H1 (cell line): ENCODE data around the gene PSIP1.

ENCODE experiments used
- ASH2L ChIP-seq: fragments of 200-600, 300-600 bp; sonication (generic); IDR thresholded peaks from one replicate; pipeline ENCODE4 v1.7.1; 2017; ENCODE audit warnings: low read length
- HDAC6 ChIP-seq: IDR thresholded peaks from one replicate; pipeline ENCODE4 v1.7.1; 2012; ENCODE audit warnings: low read depth, mild to moderate bottlenecking, inconsistent platforms, low read length, moderate library complexity
- POLR2A ChIP-seq, 2 experiments: IDR thresholded peaks; 1 replicate in 1 of 2; 2 replicates in 1 of 2; pipeline ENCODE4 v1.6.1; 2011; ENCODE audit warnings: low read depth in 2 of 2, low read length in 2 of 2, mild to moderate bottlenecking in 2 of 2; ENCODE audit errors: control extremely low read depth in 1 of 2
- SUZ12 ChIP-seq: fragments of 200-600 bp; sonication (generic); IDR thresholded peaks from 2 replicates; pipeline ENCODE4 v1.6.1; 2012; ENCODE audit warnings: mild to moderate bottlenecking, inconsistent platforms, low read length, moderate library complexity, mixed read lengths
- TF ChIP-seq, protein P1 (sequence below): IDR thresholded peaks from 2 replicates; pipeline ENCODE4 v1.6.1; 2012; ENCODE audit warnings: inconsistent platforms

DNA sequence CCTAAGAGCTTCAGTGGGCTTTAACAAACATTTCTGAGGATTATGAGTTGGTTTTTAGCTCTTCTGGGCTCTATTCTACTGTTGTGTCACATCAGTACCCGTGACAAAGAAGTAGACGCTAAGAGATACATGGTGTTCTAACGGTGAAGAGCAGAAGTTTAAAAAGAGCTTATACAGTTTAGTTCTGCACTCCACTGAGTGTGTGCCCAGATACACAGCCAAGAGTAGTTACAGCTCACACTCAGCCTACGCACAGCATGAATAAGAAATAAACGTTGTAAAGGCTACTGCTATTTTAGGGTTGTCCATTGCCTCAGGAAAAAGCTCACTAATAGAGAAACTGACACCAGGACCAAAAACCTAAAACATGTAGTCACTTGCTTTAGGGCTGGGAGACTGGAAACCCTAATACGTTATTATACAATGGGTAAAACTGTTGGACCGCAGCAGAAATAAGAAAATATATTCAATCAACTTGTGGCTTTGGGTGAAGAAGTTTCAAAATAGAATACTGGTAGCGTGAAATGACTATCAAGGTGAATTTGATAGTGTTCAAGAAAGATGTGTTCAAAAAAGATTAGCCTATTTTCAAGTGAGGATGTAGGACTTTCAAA, 34.7 kb downstream of the PSIP1 start:
- TF ChIP-seq ASH2L (no peak), SUZ12 (no peak), HDAC6 (no peak), POLR2A (IDR thresholded peaks at IDR 0.05; ENCODE audit: control extremely low read depth in 1 of 2, low read depth in 2 of 2, low read length in 2 of 2) (peak in 1 of 2 experiments; percentile 29; a peak in 1 of 3 replicates)
- TF ChIP-seq, protein P1, sequence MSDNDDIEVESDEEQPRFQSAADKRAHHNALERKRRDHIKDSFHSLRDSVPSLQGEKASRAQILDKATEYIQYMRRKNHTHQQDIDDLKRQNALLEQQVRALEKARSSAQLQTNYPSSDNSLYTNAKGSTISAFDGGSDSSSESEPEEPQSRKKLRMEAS: no peak
